ENCODE data around the gene RALGAPA1. TPM values are rescaled to one million over a fixed set of nuclear protein-coding genes. Genes with fewer than 3 reads are reported as not detected.
"Not testable (repeated sequence)": the region's sequence is repeated elsewhere in the genome, so short reads cannot be mapped to it uniquely, and the experiment has no call there.

Gene RALGAPA1
- total and polyA plus RNA-seq, 2 experiments from 2014 or later, result 21.9 to 27.3 TPM

DNA sequence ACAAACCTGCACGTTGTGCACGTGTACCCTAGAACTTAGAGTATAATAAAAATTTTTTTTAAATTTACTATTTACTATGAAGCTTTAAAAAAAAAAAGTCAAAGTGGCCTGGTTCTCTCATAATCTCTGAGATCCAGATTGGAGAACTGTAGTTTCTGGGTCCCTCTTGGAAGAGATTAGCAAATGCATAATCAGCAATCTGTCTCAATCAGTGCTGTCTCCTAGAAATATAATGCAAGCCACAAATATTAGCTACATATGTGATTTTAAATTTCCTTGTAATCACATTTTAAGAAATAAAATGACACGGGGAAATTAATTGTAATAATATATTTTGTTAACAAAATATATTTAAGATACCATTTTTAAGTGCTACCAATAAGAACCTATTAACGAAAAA, 32.3 kb downstream of the RALGAPA1 start:
- peaks cover 37% of the 10 kb centered on the region for H3K79me2 ChIP-seq (replicated peaks; ENCODE audit: insufficient read depth)
- Mint-ChIP-seq H3K36me3 (ENCODE audit: low read depth) (no peaks in the 10 kb centered on the region), H3K9me3 (0 out of 3 replicates have a peak, but pooled peaks cover 2% of the 10 kb centered on the region), H3K4me3 (no peak overlapping the region), H3K4me1 (no peaks in the 10 kb centered on the region), H3K27ac (no peak overlapping the region), H3K27me3 (ENCODE audit: insufficient read depth, low read depth, poor library complexity) (no peaks in the 10 kb centered on the region)
- H3K4me2 ChIP-seq, result no peak overlapping the region
- no peaks in the 10 kb centered on the region for H3K27me3 ChIP-seq (ENCODE audit: insufficient read depth)
- H3K27ac ChIP-seq (ENCODE audit: low read depth), result no peak overlapping the region
- H3K4me1 ChIP-seq (ENCODE audit: insufficient read depth), result no peaks in the 10 kb centered on the region
- no peak overlapping the region for H2AFZ ChIP-seq
- no peaks in the 10 kb centered on the region; the same call in 1 of the 2 replicates for H4K20me1 ChIP-seq (replicated peaks; ENCODE audit: insufficient read depth)
- no peaks in the 10 kb centered on the region for H3K36me3 ChIP-seq (ENCODE audit: insufficient read depth)
- no peaks in the 10 kb centered on the region for H3K9me2 ChIP-seq (ENCODE audit: insufficient read depth)
- ATAC-seq (no peak), DNase-seq (ENCODE audit: low spot score) (no peak)
- H3K4me3 ChIP-seq, result no peak overlapping the region
- TF ChIP-seq, protein P1, sequence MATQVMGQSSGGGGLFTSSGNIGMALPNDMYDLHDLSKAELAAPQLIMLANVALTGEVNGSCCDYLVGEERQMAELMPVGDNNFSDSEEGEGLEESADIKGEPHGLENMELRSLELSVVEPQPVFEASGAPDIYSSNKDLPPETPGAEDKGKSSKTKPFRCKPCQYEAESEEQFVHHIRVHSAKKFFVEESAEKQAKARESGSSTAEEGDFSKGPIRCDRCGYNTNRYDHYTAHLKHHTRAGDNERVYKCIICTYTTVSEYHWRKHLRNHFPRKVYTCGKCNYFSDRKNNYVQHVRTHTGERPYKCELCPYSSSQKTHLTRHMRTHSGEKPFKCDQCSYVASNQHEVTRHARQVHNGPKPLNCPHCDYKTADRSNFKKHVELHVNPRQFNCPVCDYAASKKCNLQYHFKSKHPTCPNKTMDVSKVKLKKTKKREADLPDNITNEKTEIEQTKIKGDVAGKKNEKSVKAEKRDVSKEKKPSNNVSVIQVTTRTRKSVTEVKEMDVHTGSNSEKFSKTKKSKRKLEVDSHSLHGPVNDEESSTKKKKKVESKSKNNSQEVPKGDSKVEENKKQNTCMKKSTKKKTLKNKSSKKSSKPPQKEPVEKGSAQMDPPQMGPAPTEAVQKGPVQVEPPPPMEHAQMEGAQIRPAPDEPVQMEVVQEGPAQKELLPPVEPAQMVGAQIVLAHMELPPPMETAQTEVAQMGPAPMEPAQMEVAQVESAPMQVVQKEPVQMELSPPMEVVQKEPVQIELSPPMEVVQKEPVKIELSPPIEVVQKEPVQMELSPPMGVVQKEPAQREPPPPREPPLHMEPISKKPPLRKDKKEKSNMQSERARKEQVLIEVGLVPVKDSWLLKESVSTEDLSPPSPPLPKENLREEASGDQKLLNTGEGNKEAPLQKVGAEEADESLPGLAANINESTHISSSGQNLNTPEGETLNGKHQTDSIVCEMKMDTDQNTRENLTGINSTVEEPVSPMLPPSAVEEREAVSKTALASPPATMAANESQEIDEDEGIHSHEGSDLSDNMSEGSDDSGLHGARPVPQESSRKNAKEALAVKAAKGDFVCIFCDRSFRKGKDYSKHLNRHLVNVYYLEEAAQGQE (IDR thresholded peaks at IDR 0.05; ENCODE audit: unreplicated experiment), result no peak
- no peaks in the 10 kb centered on the region for H3F3A ChIP-seq (replicated peaks; ENCODE audit: low read depth)

DNA sequence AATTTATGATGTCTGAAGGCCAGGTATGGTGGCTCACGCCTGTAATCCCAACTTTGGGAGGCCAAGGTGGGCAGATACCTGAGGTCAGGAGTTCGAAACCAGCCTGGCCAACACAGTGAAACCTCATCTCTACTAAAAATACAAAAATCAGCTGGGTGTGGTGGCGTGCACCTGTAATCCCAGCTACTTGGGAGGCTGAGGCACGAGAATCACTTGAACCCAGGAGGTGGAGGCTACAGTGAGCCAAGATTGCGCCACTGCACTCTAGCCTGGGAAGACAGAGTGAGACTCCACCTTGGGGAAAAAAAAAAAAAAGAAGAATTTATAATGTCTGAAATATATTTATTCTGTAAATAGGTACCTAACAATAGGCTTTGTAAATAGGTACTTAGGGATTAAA, 33.0 kb downstream of the RALGAPA1 start:
- H3K9me2 ChIP-seq (ENCODE audit: insufficient read depth); H3K4me1 ChIP-seq (ENCODE audit: insufficient read depth); H3K27ac ChIP-seq (ENCODE audit: low read depth); ATAC-seq; H3K36me3 ChIP-seq (ENCODE audit: insufficient read depth); H3K27ac Mint-ChIP-seq; H3K4me3 ChIP-seq; H3K27me3 Mint-ChIP-seq (ENCODE audit: insufficient read depth, low read depth, poor library complexity); H2AFZ ChIP-seq; H4K20me1 ChIP-seq (replicated peaks; ENCODE audit: insufficient read depth); H3K36me3 Mint-ChIP-seq (ENCODE audit: low read depth); H3K4me3 Mint-ChIP-seq; H3K9me3 Mint-ChIP-seq; H3K4me2 ChIP-seq; H3K4me1 Mint-ChIP-seq; H3K27me3 ChIP-seq (ENCODE audit: insufficient read depth); DNase-seq (ENCODE audit: low spot score); H3F3A ChIP-seq (replicated peaks; ENCODE audit: low read depth): not testable (repeated sequence)
- peaks cover 30% of the 10 kb centered on the region for H3K79me2 ChIP-seq (replicated peaks; ENCODE audit: insufficient read depth)

DNA sequence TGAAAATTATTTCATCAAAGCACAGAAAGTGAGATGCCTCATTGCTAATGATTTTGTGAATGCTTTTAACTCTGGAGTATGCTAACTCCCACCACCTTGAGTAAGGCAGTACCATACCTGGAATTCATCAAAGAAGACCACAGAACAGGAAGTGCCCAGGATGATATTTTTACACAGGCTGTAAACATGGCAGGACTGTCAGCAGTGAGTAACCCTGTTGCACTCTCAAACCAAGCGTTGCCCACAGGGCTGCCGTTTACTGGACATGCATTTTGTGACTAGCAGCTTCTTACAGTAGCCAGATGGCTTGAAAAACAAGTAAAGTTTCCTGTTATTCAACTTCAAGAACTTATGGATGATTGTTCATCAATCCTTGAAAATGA, 42.4 kb downstream of the RALGAPA1 start:
- Histone ChIP-seq H4K20me1 (replicated peaks; ENCODE audit: insufficient read depth) (no peaks in the 10 kb centered on the region; the same call in 1 of the 2 replicates), H3F3A (replicated peaks; ENCODE audit: low read depth) (no peaks in the 10 kb centered on the region), H3K4me1 (ENCODE audit: insufficient read depth) (no peaks in the 10 kb centered on the region), H2AFZ (no peak overlapping the region), H3K36me3 (ENCODE audit: insufficient read depth) (no peaks in the 10 kb centered on the region), H3K27me3 (ENCODE audit: insufficient read depth) (no peaks in the 10 kb centered on the region), H3K9me2 (ENCODE audit: insufficient read depth) (0 out of 2 replicates have a peak, but pooled peaks cover 2% of the 10 kb centered on the region), H3K4me3 (no peak overlapping the region), H3K79me2 (replicated peaks; ENCODE audit: insufficient read depth) (no peaks in the 10 kb centered on the region), H3K27ac (ENCODE audit: low read depth) (no peak overlapping the region), H3K4me2 (no peak overlapping the region)
- no peaks in the 10 kb centered on the region for H3K27me3 Mint-ChIP-seq (ENCODE audit: insufficient read depth, low read depth, poor library complexity)
- no peaks in the 10 kb centered on the region for H3K4me1 Mint-ChIP-seq
- H3K9me3 Mint-ChIP-seq, result no peaks in the 10 kb centered on the region
- no peak for ATAC-seq
- no peak overlapping the region for H3K4me3 Mint-ChIP-seq
- no peak for DNase-seq (ENCODE audit: low spot score)
- TF ChIP-seq NANOG (IDR thresholded peaks at IDR 0.05; ENCODE audit: borderline replicate concordance), result no peak
- no peak for TF ChIP-seq JUNB (IDR thresholded peaks at IDR 0.05; ENCODE audit: unreplicated experiment)
- TF ChIP-seq, protein P2, sequence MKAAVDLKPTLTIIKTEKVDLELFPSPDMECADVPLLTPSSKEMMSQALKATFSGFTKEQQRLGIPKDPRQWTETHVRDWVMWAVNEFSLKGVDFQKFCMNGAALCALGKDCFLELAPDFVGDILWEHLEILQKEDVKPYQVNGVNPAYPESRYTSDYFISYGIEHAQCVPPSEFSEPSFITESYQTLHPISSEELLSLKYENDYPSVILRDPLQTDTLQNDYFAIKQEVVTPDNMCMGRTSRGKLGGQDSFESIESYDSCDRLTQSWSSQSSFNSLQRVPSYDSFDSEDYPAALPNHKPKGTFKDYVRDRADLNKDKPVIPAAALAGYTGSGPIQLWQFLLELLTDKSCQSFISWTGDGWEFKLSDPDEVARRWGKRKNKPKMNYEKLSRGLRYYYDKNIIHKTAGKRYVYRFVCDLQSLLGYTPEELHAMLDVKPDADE (IDR thresholded peaks at IDR 0.05), result no peak
- H3K27ac Mint-ChIP-seq, result no peak overlapping the region
- H3K36me3 Mint-ChIP-seq (ENCODE audit: low read depth), result no peaks in the 10 kb centered on the region

Measured in GM23338 (cell line).